Transverse colon (tissue), 4 donors: ENCODE results near the gene PLAAT5.

Experiments used
- EP300 ChIP-seq: sonication (generic); formaldehyde crosslinking; IDR thresholded peaks from one replicate; pipeline ENCODE4 v1.6.1; 2017; ENCODE audit warnings: antibody characterized with exemption, low read depth
- POLR2A ChIP-seq: fragments of 450-650 bp; IDR thresholded peaks from one replicate; pipeline ENCODE4 v1.6.1; 2016; ENCODE audit warnings: antibody characterized with exemption, mild to moderate bottlenecking, moderate library complexity
- POLR2AphosphoS5 ChIP-seq, 3 donors: sonication (generic); formaldehyde crosslinking; IDR thresholded peaks; one replicate each; pipeline ENCODE4 v1.6.1; 2016; ENCODE audit warnings: antibody characterized with exemption in 3 of 3
- TF ChIP-seq, protein P1 (sequence below), 5 experiments: fragments of 200-600 bp in 3 of 5; fragments of 450-650 bp in 2 of 5; sonication (generic) in 3 of 5; IDR thresholded peaks; 1 replicate in 2 of 5; 2 replicates in 3 of 5; pipeline ENCODE4 v1.5.1; 2016 to 2017; ENCODE audit warnings: antibody characterized with exemption in 5 of 5, inconsistent platforms in 3 of 5, mild to moderate bottlenecking in 2 of 5, moderate library complexity in 1 of 5

DNA sequence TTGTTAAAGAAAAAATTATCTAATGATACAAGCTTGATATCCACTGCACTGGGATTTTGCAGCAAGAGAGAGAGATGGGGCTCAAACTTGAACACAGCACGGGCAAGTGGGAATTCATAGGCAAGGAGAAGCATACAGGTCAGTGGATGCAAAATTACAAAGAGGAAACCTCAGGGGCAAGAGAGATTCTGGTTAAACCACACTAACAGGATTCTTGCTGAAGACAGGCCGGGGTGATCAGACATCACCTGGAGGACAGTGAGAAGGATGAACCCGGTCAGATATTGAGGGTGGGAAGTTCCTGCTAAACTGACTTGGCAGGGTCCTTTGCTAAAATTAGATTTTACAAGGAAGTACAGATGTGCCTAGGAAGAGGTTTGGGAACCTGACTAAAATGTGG is 43.1 kb upstream of the PLAAT5 start:
- TF ChIP-seq, protein P1, sequence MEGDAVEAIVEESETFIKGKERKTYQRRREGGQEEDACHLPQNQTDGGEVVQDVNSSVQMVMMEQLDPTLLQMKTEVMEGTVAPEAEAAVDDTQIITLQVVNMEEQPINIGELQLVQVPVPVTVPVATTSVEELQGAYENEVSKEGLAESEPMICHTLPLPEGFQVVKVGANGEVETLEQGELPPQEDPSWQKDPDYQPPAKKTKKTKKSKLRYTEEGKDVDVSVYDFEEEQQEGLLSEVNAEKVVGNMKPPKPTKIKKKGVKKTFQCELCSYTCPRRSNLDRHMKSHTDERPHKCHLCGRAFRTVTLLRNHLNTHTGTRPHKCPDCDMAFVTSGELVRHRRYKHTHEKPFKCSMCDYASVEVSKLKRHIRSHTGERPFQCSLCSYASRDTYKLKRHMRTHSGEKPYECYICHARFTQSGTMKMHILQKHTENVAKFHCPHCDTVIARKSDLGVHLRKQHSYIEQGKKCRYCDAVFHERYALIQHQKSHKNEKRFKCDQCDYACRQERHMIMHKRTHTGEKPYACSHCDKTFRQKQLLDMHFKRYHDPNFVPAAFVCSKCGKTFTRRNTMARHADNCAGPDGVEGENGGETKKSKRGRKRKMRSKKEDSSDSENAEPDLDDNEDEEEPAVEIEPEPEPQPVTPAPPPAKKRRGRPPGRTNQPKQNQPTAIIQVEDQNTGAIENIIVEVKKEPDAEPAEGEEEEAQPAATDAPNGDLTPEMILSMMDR (IDR thresholded peaks at IDR 0.05): no peak
- TF ChIP-seq POLR2AphosphoS5 (IDR thresholded peaks at IDR 0.05): no peak
- TF ChIP-seq POLR2A: no peak
- no peak for TF ChIP-seq EP300
